Astrocyte (in vitro differentiated cells and primary cell): ENCODE measurements around the gene PARD3B. TPM values are rescaled to one million over a fixed set of nuclear protein-coding genes. Genes with fewer than 3 reads are reported as not detected.

Source experiments
- DNase-seq: peaks from one replicate; pipeline ENCODE4 v3.0.0-alpha.2; 2010; ENCODE audit warnings: low read depth
- FAIRE-seq: peaks from 2 replicates; lab custom pipeline; 2011; peaks lifted over from hg19 to GRCh38; lab: Jason Lieb, UNC
- H2AFZ ChIP-seq: 2 replicates; pipeline ENCODE4 v1.6.0; 2012; ENCODE audit warnings: low read depth, low read length, inconsistent platforms
- H3K27ac ChIP-seq: 2 replicates; pipeline ENCODE4 v1.5.1; 2011; ENCODE audit warnings: low read depth, low read length, inconsistent platforms
- H3K27me3 ChIP-seq: 2 replicates; pipeline ENCODE4 v1.6.0; 2011; ENCODE audit warnings: low read length, inconsistent platforms; ENCODE audit not compliant: insufficient read depth
- H3K36me3 ChIP-seq: 2 replicates; pipeline ENCODE4 v1.5.1; 2011; ENCODE audit warnings: low read length, inconsistent platforms; ENCODE audit not compliant: insufficient read depth
- H3K4me1 ChIP-seq: 2 replicates; pipeline ENCODE4 v1.5.1; 2011; ENCODE audit warnings: low read length, inconsistent platforms; ENCODE audit not compliant: insufficient read depth
- H3K4me2 ChIP-seq: 2 replicates; pipeline ENCODE4 v1.6.0; 2012; ENCODE audit warnings: low read length, inconsistent platforms
- H3K4me3 ChIP-seq: 2 replicates; pipeline ENCODE4 v1.5.1; 2011; ENCODE audit warnings: low read depth, mild to moderate bottlenecking, low read length, inconsistent platforms; ENCODE audit not compliant: insufficient read depth
- H3K79me2 ChIP-seq: 2 replicates; pipeline ENCODE4 v1.6.0; 2012; ENCODE audit warnings: mild to moderate bottlenecking, low read length, inconsistent platforms; ENCODE audit not compliant: insufficient read depth
- H3K9ac ChIP-seq: 2 replicates; pipeline ENCODE4 v1.6.0; 2012; ENCODE audit warnings: mild to moderate bottlenecking, low read length, inconsistent platforms
- H3K9me3 ChIP-seq: 2 replicates; pipeline ENCODE4 v1.5.1; 2012; ENCODE audit warnings: low read depth, mild to moderate bottlenecking, low read length, inconsistent platforms; ENCODE audit not compliant: insufficient read depth
- H4K20me1 ChIP-seq: 2 replicates; pipeline ENCODE4 v1.6.0; 2012; ENCODE audit warnings: low read length, inconsistent platforms; ENCODE audit not compliant: insufficient read depth
- H3K27ac Mint-ChIP-seq: one replicate; pipeline ENCODE4 v1.8.0; 2021; ENCODE audit warnings: mild to moderate bottlenecking, mixed read lengths; ENCODE audit not compliant: unreplicated experiment
- H3K27me3 Mint-ChIP-seq: one replicate; pipeline ENCODE4 v1.8.0; 2021; ENCODE audit warnings: low read depth, mixed read lengths; ENCODE audit not compliant: unreplicated experiment
- H3K36me3 Mint-ChIP-seq: one replicate; pipeline ENCODE4 v1.8.0; 2021; ENCODE audit warnings: low read depth, mixed read lengths; ENCODE audit not compliant: unreplicated experiment
- H3K4me1 Mint-ChIP-seq: one replicate; pipeline ENCODE4 v1.8.0; 2021; ENCODE audit warnings: low read depth, mixed read lengths; ENCODE audit not compliant: unreplicated experiment
- H3K4me3 Mint-ChIP-seq: one replicate; pipeline ENCODE4 v1.8.0; 2021; ENCODE audit warnings: mild to moderate bottlenecking, moderate library complexity, mixed read lengths; ENCODE audit not compliant: unreplicated experiment
- H3K9me3 Mint-ChIP-seq: one replicate; pipeline ENCODE4 v1.8.0; 2021; ENCODE audit warnings: mild to moderate bottlenecking, mixed read lengths; ENCODE audit not compliant: unreplicated experiment
- EZH2 ChIP-seq: IDR thresholded peaks from 2 replicates; pipeline ENCODE4 v1.6.1; 2012; ENCODE audit warnings: mild to moderate bottlenecking, low read length, inconsistent platforms; ENCODE audit not compliant: insufficient read depth
- total RNA-seq: library from RNA; stranded (reverse); gene quantifications from 2 replicates; pipeline ENCODE4 v1.2.1, GENCODE V29; 2021
- TF ChIP-seq, protein P1 (sequence below): IDR thresholded peaks from 2 replicates; pipeline ENCODE4 v1.5.1; 2011; ENCODE audit warnings: low read depth, mild to moderate bottlenecking, inconsistent platforms, low read length, moderate library complexity; ENCODE audit not compliant: insufficient read depth

The PARD3B gene
- total RNA-seq, 1 donor from 2014 or later = 6.5 TPM

DNA sequence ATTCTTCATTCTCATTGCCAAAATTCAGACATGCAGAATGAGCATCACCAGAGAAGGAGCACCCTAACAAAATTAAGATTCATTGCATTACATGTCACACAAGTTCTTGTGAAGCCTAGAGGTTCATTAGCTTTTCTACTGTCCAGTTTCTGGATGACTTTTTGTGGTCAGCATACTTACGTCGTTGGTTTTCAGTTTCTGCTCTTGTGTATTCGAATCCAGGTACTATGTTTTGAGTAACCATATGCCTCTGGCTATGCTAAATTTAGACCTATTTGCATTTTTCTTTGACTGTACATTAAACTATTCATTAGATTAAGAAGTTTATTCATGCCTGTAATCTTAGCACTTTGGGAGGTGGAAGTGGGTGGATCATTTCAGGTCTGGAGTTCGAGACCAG, 251.3 kb downstream of the PARD3B start:
- no peak overlapping the region for H2AFZ ChIP-seq
- Mint-ChIP-seq H3K36me3 (no peaks in the 10 kb centered on the region), H3K4me1 (peaks cover 11% of the 10 kb centered on the region), H3K27ac (no peak overlapping the region), H3K27me3 (no peaks in the 10 kb centered on the region), H3K4me3 (no peak overlapping the region), H3K9me3 (no peaks in the 10 kb centered on the region)
- H3K79me2 ChIP-seq = no peaks in the 10 kb centered on the region
- TF ChIP-seq, protein P1, sequence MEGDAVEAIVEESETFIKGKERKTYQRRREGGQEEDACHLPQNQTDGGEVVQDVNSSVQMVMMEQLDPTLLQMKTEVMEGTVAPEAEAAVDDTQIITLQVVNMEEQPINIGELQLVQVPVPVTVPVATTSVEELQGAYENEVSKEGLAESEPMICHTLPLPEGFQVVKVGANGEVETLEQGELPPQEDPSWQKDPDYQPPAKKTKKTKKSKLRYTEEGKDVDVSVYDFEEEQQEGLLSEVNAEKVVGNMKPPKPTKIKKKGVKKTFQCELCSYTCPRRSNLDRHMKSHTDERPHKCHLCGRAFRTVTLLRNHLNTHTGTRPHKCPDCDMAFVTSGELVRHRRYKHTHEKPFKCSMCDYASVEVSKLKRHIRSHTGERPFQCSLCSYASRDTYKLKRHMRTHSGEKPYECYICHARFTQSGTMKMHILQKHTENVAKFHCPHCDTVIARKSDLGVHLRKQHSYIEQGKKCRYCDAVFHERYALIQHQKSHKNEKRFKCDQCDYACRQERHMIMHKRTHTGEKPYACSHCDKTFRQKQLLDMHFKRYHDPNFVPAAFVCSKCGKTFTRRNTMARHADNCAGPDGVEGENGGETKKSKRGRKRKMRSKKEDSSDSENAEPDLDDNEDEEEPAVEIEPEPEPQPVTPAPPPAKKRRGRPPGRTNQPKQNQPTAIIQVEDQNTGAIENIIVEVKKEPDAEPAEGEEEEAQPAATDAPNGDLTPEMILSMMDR = no peak
- TF ChIP-seq EZH2 = no peak
- no peaks in the 10 kb centered on the region for H3K27me3 ChIP-seq
- no peak overlapping the region for H3K9ac ChIP-seq
- FAIRE-seq (no peak), DNase-seq (no peak)
- H3K4me1 ChIP-seq = peaks cover 3% of the 10 kb centered on the region
- no peaks in the 10 kb centered on the region for H3K36me3 ChIP-seq
- H3K4me2 ChIP-seq = no peak overlapping the region
- no peaks in the 10 kb centered on the region for H3K9me3 ChIP-seq
- H3K27ac ChIP-seq = no peak overlapping the region
- no peaks in the 10 kb centered on the region for H4K20me1 ChIP-seq
- no peak overlapping the region for H3K4me3 ChIP-seq

DNA sequence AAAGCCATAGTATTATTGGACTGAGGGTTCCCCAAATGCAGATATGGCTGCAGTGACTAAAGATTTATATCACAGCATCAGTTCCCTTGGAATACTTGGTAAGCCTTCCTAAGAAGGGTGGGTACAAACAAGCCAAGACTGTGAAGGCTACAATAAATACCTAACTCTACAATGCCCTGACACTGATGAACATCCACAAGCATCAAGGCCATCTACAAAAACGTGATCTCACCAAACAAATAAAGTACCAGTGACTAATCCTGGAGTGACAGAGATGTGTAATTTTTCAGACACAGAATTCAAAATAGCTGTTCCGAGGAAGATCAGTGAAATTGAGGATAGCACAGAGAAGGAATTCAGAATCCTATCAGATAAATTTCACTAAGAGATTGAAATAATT, 254.5 kb downstream of the PARD3B start:
- Mint-ChIP-seq H3K27ac (no peak overlapping the region), H3K36me3 (no peaks in the 10 kb centered on the region), H3K4me3 (no peak overlapping the region), H3K27me3 (no peaks in the 10 kb centered on the region), H3K4me1 (peaks cover 7% of the 10 kb centered on the region), H3K9me3 (no peaks in the 10 kb centered on the region)
- DNase-seq (no peak), FAIRE-seq (no peak)
- peaks cover 3% of the 10 kb centered on the region for H3K4me1 ChIP-seq
- no peak overlapping the region for H3K9ac ChIP-seq
- H3K27me3 ChIP-seq = no peaks in the 10 kb centered on the region
- TF ChIP-seq, protein P1 = no peak
- no peak for TF ChIP-seq EZH2
- no peaks in the 10 kb centered on the region for H4K20me1 ChIP-seq
- no peak overlapping the region for H3K4me3 ChIP-seq
- H3K27ac ChIP-seq = no peak overlapping the region
- H2AFZ ChIP-seq = no peak overlapping the region
- no peaks in the 10 kb centered on the region for H3K79me2 ChIP-seq
- H3K9me3 ChIP-seq = no peaks in the 10 kb centered on the region
- H3K4me2 ChIP-seq = no peak overlapping the region
- no peaks in the 10 kb centered on the region for H3K36me3 ChIP-seq

DNA sequence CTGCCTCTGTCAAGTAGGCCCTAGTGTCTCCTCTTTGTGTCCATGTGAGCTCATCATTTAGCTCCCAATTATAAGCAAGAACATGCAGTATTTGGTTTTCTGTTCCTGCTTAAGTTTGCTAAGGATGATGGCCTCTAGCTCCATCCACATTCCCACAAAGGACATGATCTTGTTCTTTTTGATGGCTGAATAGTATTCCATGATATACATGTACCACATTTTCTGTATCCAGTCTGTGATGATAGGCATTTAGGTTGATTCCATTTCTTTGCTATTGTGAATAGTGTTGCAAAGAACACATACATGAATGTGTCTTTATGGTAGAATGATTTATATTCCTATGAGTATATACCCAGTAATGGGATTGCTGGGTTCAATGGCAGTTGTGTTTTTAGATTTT, 263.2 kb downstream of the PARD3B start:
- no peaks in the 10 kb centered on the region for H3K4me1 Mint-ChIP-seq
- H3K9ac ChIP-seq = no peak overlapping the region
- no peak overlapping the region for H3K4me3 Mint-ChIP-seq
- H3K4me3 ChIP-seq = no peak overlapping the region
- no peaks in the 10 kb centered on the region for H4K20me1 ChIP-seq
- no peaks in the 10 kb centered on the region for H3K27me3 ChIP-seq
- no peak overlapping the region for H3K4me2 ChIP-seq
- TF ChIP-seq EZH2 = no peak
- TF ChIP-seq, protein P1 = no peak
- no peak overlapping the region for H3K27ac ChIP-seq
- no peak for DNase-seq
- no peaks in the 10 kb centered on the region for H3K9me3 Mint-ChIP-seq
- H3K36me3 ChIP-seq = no peaks in the 10 kb centered on the region
- no peaks in the 10 kb centered on the region for H3K4me1 ChIP-seq
- H3K79me2 ChIP-seq = no peaks in the 10 kb centered on the region
- H3K27me3 Mint-ChIP-seq = no peaks in the 10 kb centered on the region
- no peak overlapping the region for H3K27ac Mint-ChIP-seq
- H3K36me3 Mint-ChIP-seq = no peaks in the 10 kb centered on the region
- no peaks in the 10 kb centered on the region for H3K9me3 ChIP-seq
- FAIRE-seq = no peak
- H2AFZ ChIP-seq = no peak overlapping the region
